Measurements from ENCODE around the gene FGF12.

The FGF12 gene

DNA sequence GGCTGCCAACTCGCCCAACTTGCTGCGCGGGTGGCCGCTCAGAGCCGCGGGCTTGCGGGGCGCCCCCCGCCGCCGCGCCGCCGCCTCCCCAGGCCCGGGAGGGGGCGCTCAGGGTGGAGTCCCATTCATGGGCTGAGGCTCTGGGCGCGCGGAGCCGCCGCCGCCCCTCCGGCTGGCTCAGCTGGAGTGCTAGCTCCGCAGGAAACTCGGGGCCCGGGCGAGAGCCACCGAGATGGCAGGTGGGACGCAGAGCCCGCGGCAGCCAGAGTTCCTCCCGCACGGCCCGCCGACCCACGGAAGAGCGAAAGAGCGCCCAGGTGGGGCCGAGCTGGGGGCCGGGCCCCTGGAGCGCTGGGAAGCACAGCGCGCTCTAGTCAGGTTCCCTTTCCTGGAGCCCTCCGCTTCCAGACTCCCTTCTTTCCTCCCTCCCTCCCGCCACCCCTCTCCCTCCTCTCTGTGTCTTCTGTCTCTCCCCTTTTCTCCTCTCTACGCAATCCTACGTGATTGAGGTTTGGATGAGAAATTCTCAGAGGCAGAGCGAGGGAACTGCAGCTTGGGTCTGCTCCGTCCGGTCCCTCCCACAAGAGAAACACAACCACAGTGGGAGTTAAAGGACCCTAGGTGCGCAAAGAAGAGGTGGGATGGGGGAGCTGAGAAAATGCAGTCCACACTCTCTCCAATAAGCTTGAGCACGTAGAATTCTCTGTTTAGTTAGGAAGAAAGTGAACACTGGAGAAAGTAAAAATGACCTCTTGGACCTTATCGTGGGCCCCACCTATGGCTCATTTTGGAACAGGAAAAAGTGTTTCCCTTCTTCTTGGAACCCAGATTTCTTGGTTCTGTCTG lies 317.3 kb downstream of the FGF12 start:
- DNase-seq: peak; percentile 5

DNA sequence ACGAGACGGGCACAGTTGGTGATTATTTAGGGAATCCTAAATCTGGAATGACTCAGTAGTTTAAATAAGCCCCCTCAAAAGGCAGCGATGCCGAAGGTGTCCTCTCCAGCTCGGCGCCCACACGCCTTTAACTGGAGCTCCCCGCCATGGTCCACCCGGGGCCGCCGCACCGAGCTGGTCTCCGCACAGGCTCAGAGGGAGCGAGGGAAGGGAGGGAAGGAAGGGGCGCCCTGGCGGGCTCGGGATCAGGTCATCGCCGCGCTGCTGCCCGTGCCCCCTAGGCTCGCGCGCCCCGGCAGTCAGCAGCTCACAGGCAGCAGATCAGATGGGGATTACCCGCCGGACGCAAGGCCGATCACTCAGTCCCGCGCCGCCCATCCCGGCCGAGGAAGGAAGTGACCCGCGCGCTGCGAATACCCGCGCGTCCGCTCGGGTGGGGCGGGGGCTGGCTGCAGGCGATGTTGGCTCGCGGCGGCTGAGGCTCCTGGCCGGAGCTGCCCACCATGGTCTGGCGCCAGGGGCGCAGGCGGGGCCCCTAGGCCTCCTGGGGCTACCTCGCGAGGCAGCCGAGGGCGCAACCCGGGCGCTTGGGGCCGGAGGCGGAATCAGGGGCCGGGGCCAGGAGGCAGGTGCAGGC lies 318.0 kb downstream of the FGF12 start:
- peak; percentile 2 for DNase-seq

DNA sequence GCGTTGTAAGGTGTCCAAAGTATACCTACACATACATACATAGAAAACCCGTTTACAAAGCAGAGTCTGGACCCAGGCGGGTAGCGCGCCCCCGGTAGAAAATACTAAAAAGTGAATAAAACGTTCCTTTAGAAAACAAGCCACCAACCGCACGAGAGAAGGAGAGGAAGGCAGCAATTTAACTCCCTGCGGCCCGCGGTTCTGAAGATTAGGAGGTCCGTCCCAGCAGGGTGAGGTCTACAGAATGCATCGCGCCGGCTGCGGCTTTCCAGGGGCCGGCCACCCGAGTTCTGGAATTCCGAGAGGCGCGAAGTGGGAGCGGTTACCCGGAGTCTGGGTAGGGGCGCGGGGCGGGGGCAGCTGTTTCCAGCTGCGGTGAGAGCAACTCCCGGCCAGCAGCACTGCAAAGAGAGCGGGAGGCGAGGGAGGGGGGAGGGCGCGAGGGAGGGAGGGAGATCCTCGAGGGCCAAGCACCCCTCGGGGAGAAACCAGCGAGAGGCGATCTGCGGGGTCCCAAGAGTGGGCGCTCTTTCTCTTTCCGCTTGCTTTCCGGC lies 318.6 kb downstream of the FGF12 start:
- no peak for DNase-seq

DNA sequence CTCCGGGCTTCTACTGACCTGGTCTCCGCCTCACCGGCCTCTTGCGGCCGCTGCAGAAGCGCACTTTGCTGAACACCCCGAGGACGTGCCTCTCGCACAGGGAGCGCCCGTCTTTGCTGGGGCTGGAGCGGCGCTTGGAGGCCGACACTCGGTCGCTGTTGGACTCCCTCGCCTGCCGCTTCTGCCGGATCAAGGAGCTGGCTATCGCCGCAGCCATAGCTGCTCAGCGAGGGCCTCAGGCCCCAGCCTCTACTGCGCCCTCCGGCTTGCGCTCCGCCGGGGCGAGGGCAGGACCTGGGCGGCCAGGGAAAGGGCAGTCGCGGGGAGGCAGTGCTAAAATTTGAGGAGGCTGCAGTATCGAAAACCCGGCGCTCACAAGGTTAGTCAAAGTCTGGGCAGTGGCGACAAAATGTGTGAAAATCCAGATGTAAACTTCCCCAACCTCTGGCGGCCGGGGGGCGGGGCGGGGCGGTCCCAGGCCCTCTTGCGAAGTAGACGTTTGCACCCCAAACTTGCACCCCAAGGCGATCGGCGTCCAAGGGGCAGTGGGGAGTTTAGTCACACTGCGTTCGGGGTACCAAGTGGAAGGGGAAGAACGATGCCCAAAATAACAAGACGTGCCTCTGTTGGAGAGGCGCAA lies 319.2 kb downstream of the FGF12 start:
- DNase-seq: no peak

DNA sequence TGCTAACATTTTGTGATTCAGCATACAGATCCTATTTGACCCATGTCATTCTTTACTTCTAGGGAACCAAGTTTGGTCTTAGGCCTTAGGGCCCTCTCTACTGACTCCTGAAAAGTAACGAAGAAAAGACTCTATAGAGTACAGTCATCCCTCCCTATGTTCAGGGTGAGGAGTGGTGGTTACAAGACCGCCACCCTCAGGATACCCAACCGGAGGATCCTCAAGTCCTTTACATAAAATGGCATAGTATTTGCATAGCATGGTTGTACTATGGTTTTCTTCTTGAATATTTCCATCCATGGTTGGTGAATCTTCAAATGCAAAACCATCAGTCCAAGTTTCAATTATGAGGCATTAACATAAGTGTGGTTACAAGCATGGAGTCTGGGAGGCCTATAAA lies 327.6 kb downstream of the FGF12 start:
- DNase-seq: no peak

GRCh38 chr3:192397012-192397411 lies 330.3 kb downstream of the FGF12 start:
- DNase-seq: no peak

DNA sequence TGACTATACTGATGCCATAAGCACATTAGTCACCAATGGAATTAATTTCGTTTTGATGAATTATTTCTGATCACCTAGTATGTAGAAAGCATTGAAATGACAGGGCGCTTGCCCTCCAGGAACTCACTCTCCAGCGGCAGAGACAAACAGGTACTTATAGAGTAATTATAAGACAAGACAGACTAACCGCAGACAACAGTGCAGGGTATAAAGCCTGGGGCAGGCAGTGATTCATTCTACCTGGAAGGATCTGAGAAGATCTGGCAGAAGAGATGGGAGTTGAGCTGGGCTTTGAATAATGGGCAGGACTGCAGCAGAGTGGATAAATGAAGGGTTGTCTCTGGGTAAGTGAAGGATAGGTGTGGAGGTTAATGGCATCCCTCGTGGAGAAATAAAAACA lies 331.8 kb downstream of the FGF12 start:
- no peak for DNase-seq

DNA sequence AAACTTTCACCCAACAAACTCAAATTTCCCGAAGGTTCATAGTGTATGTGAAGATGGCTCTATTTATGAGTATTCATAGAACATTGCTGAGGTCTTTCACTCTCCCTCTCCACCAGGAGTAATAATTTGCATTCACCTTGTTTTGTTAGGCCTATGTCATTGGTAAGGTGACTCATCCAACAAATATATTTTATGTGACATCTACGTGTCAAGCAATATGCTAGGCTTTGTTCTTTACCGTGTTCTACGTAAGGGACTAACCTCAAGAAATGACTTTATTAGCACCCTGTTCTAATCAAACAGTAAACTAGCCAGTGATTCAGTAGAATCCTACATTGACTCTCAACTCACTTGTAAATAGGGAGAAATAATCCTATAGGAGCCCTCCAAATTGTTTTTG lies 334.4 kb downstream of the FGF12 start:
- no peak for DNase-seq

- DNase-seq: no peak
Observed at GRCh38 chr3:192382861-192383260, 344.5 kb downstream of the FGF12 start.

DNA sequence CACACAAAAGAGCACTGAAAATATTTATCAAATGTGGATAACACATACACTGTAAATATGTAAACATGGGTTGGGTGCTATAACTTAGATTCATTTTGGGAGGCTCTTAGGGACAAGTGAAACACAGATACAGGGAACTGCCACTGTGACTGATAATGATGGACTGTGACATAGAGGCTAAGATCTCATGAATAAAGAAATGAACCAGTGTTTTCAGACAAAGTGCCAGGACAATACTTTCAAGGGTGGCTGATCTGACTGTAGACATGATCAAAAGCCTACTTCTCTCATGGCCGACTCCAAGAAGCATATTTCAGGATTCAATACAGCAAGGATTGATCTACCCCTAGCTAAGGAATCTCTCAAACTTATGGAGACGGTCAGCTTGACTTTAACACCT lies 353.8 kb downstream of the FGF12 start:
- DNase-seq: no peak

DNA sequence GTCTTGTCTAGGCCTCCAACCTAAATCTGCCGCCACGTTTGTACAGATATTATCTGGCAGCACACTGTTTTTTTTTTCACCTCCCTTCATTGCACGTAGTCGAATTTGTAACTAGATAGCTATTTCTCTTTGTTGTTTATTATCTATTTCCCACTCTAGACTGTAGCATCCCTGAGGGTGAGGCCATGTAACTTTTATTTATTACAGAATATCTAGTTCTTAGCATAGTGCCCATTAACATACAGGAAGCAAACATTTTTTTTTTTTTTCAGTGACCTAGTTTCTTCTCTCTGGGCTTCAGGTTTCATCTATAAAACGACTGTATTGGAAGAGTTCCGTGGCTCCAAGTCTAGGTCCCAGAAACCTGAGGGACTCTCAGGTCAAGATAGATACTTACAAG lies 354.3 kb downstream of the FGF12 start:
- DNase-seq: no peak

DNA sequence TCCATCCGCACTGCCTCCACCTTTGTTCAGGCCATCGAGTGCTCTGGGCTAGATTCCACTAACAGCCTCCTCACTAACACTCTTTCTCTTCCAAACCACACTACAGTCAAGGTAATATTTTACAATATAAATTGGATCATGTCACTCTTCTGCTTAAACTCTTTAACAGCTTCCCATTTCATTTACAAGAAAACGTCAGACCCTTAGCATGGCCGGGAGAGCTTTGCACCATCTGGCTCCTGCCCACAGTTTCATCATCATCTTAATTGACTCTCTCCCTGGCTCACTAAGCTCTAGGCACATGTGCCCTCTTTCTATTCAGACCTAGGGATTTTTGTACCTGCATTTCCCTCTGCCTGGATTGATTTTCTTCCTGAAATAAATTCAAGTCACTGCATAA lies 354.7 kb downstream of the FGF12 start:
- no peak for DNase-seq

DNA sequence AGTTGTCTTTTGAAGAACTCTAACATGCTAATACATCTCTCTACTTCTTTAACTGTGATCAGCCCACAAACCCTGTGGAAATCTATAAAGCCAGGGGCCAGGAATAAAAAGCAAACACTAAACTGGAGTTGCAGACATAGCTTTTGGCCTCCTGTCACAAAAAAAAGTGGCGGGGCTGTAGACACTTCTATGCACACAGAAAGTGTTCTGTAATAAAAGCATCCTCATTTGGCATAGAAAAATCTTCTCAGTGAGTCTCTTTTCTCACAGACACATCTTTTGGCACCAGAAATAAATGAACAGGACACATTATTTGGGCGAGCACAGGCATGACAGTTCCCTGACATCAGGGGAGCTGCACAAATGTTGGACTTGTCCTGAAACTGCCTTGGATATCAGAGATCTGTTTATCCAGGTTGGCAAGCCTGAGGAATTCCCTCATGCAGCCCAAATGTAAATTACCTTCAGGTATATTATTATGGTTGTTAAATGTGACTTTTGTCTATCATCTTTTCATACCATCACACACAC lies 355.4 kb downstream of the FGF12 start:
- no peak for DNase-seq

DNA sequence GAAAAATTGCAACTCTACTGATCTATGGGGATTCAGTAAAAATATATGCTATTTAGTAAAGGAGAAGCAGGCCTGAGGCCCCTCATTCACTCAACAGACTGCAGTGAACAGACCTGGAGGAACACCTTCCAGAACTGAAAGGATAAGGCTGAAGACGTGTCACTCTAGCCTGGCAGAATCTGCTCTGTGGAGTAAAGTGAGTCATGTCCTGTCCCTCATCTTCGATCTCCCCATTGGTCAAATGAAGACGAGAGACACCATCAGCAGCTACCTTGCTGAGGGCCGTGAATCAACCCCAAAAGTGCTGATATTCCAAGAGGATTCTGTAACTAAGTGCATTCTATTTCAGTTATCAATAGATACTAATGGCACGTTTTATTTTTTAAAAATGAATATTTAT lies 359.7 kb downstream of the FGF12 start:
- DNase-seq: no peak

- DNase-seq: no peak
Observed at GRCh38 chr3:192366916-192367315, 360.4 kb downstream of the FGF12 start.

DNA sequence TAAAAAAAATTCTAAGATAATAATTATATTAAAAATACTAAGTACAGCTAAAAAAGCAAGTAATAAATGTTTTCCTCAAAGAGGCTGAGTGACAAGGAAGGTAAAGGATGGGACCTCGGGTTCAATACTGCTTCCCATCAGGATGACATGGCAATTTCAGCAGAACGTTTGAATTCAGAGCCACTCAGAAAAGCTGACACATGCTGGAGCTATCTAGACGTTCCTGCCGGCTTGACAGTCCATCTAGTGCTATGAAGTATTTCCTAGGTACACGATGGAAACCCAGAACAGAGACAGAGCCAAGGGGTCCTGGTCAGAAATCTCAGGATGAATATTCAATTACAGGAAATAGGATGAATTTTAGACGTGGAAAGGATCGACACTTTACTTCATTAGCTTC lies 361.8 kb downstream of the FGF12 start:
- DNase-seq: no peak

DNA sequence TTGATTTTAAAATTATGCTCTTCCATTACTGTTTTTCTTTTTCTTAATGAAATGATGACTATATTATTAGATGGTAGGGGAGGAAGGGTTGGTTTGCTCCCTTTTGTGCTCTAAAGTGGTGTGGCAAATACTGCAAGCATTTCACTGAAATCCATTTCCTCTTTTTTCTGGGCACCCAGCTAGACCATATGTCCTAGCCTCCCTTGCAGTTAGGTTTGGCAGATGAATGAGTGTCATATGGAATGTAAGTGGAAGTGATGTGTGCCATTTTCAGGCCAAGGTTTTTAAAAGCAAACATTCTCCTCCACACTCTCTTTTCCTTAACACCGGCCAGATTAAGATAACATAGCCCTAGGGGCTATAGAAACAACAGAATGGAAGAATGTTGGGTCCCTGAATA lies 363.0 kb downstream of the FGF12 start:
- no peak for DNase-seq

- DNase-seq: no peak
Observed at GRCh38 chr3:192354687-192355086, 372.7 kb downstream of the FGF12 start.

- no peak for DNase-seq
Observed at GRCh38 chr3:192352142-192352541, 375.2 kb downstream of the FGF12 start.

DNA sequence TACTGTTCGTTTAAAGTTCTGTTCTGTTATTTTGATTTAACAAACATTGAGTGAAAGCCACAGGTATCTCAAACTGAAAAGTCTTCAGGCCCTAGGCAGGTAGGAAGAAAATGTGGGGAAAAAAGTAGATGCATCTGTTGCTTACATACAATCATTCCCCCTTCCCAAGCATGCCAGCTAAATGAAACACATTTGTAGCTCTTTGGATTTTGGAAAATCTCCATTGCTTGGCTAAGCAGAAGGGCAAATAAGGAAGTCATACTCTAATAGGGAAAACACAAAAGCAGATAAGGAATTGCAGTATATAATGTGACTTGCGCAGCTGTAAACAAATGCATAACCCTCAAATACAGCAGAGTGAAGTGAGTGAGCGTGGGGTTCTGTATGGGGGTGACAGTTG lies 375.9 kb downstream of the FGF12 start:
- no peak for DNase-seq

DNA sequence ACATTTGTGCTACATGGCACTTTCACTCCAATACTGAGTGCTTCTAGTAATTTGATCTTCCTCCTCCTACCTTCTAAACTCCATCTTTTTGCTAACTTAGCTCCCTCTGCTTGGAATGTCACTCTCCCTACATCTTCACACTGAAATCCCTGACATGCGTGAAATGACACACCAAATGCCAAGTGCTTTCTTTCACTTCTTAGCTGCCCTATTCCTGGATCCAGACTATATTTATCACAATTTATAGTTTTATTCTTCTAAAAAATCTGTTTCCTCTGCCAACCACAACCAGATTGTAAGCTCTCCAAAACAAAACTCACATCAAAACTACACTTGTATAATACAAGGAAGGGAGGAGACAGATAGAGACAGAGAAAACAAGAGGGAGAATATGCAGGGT lies 387.3 kb downstream of the FGF12 start:
- DNase-seq: no peak

- DNase-seq: no peak
Observed at GRCh38 chr3:192339214-192339613, 388.1 kb downstream of the FGF12 start.

DNA sequence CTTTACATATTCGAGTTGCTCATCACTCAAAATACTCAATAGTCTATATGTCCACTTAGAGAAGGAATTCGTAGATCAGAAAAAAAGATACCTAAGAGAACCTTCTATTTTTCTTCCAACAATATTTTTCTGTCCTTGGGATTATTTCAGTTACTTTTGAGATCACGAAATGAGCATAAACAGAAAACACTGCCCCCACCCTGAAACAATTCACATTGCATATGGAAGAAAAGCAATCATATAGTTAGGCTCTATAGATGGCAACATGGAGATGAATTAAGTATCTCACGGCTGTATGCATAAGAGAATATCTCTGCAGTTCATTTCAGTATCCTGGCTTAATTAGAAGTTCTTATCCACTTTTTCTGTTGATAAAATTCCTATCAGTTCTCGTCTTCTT lies 391.1 kb downstream of the FGF12 start:
- DNase-seq: no peak
